H1 (cell line): ENCODE results near the gene UBP1. TPM values are rescaled to one million over a fixed set of nuclear protein-coding genes. Genes with fewer than 3 reads are reported as not detected.

Experiments used
- EGR1 ChIP-seq: IDR thresholded peaks from 2 replicates; pipeline ENCODE4 v1.6.1; 2011; ENCODE audit warnings: low read depth, low read length, borderline replicate concordance
- GTF2F1 ChIP-seq: IDR thresholded peaks from 2 replicates; pipeline ENCODE4 v1.6.1; 2012; ENCODE audit warnings: low read depth, low read length, improper control_type of control experiment, borderline replicate concordance
- KDM4A ChIP-seq: IDR thresholded peaks from one replicate; pipeline ENCODE4 v1.7.1; 2012; ENCODE audit warnings: low read depth, mild to moderate bottlenecking, moderate library complexity, low read length, inconsistent platforms; ENCODE audit not compliant: severe bottlenecking
- POLR2AphosphoS5 ChIP-seq: IDR thresholded peaks from 2 replicates; pipeline ENCODE4 v1.6.1; 2011; ENCODE audit warnings: low read depth, low read length
- RAD21 ChIP-seq, 2 experiments: IDR thresholded peaks in 1 of 2; conservative IDR thresholded peaks in 1 of 2; 2 replicates each; pipeline ENCODE4 v1.6.1; 2011; ENCODE audit warnings: low read depth in 2 of 2, low read length in 2 of 2, improper control_type of control experiment in 1 of 2, inconsistent platforms in 1 of 2, mild to moderate bottlenecking in 1 of 2, moderate library complexity in 1 of 2
- YY1 ChIP-seq: IDR thresholded peaks from 2 replicates; pipeline ENCODE4 v1.6.1; 2011; ENCODE audit warnings: low read depth, mild to moderate bottlenecking, low read length
- ZNF274 ChIP-seq: IDR thresholded peaks from 2 replicates; pipeline ENCODE4 v1.7.0; 2012; ENCODE audit warnings: low read length, borderline replicate concordance; ENCODE audit errors: extremely low read depth
- polyA plus RNA-seq, 7 experiments: library from polyadenylated mRNA; depleted of rRNA in 3 of 7; stranded (reverse) in 5 of 7; unstranded in 2 of 7; fragments of >200 nt in 5 of 7; fragments of 200-250 nt in 2 of 7; gene quantifications; 1 replicate in 5 of 7; 2 replicates in 1 of 7; 4 replicates in 1 of 7; pipeline versions ENCODE4 v1.2.1 to v1.2.3, GENCODE V29; 2011 to 2013; ENCODE audit warnings: missing spikeins in 2 of 7, mixed read lengths in 2 of 7
- total RNA-seq: library from RNA; stranded (reverse); fragmentation: NEBNext Ultra II Directional; extraction: Animal tissue kit (Norgen Biotek cat#: 25700); gene quantifications from 2 replicates; pipeline ENCODE4 v1.2.1, GENCODE V29; 2021
- TF ChIP-seq, protein P1 (sequence below): fragments of 300-600 bp; sonication (generic); IDR thresholded peaks from 2 replicates; pipeline ENCODE4 v1.7.1; 2012; ENCODE audit warnings: low read length, moderate library complexity, mild to moderate bottlenecking, inconsistent platforms; ENCODE audit not compliant: insufficient replicate concordance

Gene UBP1
- total and polyA plus RNA-seq, 2 of the 8 experiments (the other 6 are each of a cell fraction or from before 2014, with no cell fraction given): 47.3 to 71.9 TPM

DNA sequence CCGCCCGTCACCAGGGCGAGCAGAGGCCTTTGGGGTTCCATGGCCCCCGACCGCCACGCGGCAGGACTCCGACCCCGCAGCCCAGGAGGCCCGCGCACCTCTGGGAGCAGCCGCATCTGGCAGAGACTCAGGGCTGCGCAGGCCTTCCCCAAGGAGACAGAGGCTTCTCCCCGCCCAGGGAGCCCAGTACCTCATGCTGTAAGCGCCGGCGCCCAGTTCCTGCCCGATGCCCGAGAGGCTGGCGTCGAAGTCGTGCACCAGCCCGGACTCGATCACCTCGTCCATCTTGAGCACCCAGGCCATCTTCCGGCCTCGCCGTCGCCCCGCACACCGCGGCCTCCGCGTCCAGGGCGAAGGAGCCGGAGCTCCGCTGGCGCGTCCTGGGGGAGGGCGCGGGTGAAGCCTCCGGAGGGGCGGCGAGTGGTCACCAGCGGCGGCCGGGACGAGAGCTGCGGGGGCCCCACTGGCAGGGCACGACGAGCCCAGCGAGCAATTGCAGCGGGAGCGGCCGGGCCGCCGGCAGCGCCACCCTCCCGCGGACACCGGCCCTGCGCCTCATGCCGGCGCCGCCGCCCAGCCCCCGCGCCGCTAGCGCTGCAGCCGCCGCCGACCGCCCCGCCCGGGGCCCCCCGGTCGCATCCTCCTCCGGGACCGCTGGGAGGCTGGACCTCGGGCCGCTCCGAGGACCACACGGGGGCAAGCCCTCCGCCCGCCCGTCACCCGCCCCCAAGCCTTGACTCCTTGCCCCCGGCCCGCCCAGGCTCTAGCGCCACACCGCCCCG lies 468 bp downstream of the UBP1 start (continued):
- TF ChIP-seq ZNF274: no peak
- 0 out of 2 replicates have a peak, but pooled peaks have one; percentile 15 for TF ChIP-seq POLR2AphosphoS5
- no peak for TF ChIP-seq GTF2F1
- TF ChIP-seq, protein P1, sequence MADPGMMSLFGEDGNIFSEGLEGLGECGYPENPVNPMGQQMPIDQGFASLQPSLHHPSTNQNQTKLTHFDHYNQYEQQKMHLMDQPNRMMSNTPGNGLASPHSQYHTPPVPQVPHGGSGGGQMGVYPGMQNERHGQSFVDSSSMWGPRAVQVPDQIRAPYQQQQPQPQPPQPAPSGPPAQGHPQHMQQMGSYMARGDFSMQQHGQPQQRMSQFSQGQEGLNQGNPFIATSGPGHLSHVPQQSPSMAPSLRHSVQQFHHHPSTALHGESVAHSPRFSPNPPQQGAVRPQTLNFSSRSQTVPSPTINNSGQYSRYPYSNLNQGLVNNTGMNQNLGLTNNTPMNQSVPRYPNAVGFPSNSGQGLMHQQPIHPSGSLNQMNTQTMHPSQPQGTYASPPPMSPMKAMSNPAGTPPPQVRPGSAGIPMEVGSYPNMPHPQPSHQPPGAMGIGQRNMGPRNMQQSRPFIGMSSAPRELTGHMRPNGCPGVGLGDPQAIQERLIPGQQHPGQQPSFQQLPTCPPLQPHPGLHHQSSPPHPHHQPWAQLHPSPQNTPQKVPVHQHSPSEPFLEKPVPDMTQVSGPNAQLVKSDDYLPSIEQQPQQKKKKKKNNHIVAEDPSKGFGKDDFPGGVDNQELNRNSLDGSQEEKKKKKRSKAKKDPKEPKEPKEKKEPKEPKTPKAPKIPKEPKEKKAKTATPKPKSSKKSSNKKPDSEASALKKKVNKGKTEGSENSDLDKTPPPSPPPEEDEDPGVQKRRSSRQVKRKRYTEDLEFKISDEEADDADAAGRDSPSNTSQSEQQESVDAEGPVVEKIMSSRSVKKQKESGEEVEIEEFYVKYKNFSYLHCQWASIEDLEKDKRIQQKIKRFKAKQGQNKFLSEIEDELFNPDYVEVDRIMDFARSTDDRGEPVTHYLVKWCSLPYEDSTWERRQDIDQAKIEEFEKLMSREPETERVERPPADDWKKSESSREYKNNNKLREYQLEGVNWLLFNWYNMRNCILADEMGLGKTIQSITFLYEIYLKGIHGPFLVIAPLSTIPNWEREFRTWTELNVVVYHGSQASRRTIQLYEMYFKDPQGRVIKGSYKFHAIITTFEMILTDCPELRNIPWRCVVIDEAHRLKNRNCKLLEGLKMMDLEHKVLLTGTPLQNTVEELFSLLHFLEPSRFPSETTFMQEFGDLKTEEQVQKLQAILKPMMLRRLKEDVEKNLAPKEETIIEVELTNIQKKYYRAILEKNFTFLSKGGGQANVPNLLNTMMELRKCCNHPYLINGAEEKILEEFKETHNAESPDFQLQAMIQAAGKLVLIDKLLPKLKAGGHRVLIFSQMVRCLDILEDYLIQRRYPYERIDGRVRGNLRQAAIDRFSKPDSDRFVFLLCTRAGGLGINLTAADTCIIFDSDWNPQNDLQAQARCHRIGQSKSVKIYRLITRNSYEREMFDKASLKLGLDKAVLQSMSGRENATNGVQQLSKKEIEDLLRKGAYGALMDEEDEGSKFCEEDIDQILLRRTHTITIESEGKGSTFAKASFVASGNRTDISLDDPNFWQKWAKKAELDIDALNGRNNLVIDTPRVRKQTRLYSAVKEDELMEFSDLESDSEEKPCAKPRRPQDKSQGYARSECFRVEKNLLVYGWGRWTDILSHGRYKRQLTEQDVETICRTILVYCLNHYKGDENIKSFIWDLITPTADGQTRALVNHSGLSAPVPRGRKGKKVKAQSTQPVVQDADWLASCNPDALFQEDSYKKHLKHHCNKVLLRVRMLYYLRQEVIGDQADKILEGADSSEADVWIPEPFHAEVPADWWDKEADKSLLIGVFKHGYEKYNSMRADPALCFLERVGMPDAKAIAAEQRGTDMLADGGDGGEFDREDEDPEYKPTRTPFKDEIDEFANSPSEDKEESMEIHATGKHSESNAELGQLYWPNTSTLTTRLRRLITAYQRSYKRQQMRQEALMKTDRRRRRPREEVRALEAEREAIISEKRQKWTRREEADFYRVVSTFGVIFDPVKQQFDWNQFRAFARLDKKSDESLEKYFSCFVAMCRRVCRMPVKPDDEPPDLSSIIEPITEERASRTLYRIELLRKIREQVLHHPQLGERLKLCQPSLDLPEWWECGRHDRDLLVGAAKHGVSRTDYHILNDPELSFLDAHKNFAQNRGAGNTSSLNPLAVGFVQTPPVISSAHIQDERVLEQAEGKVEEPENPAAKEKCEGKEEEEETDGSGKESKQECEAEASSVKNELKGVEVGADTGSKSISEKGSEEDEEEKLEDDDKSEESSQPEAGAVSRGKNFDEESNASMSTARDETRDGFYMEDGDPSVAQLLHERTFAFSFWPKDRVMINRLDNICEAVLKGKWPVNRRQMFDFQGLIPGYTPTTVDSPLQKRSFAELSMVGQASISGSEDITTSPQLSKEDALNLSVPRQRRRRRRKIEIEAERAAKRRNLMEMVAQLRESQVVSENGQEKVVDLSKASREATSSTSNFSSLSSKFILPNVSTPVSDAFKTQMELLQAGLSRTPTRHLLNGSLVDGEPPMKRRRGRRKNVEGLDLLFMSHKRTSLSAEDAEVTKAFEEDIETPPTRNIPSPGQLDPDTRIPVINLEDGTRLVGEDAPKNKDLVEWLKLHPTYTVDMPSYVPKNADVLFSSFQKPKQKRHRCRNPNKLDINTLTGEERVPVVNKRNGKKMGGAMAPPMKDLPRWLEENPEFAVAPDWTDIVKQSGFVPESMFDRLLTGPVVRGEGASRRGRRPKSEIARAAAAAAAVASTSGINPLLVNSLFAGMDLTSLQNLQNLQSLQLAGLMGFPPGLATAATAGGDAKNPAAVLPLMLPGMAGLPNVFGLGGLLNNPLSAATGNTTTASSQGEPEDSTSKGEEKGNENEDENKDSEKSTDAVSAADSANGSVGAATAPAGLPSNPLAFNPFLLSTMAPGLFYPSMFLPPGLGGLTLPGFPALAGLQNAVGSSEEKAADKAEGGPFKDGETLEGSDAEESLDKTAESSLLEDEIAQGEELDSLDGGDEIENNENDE: no peak
- TF ChIP-seq KDM4A: peak; percentile 37
- peak; percentile 55 for TF ChIP-seq YY1
- peak in 1 of 2 experiments; percentile 3; a peak in 1 of 4 replicates for TF ChIP-seq RAD21 (IDR thresholded peaks at IDR 0.05 in 1 of 2, conservative IDR thresholded peaks at IDR 0.05 in 1 of 2; ENCODE audit: low read depth in 2 of 2, low read length in 2 of 2)
- TF ChIP-seq EGR1: no peak
